HEK293 (cell line): ENCODE data around the gene FAR1.

Experiments
- CTCF ChIA-PET: fragments of 350-600 bp; formaldehyde crosslinking; extraction: SDS; loops from one replicate; lab custom pipeline; 2021; ENCODE audit warnings: antibody characterized with exemption; lab: Yijun Ruan, JAX
- POLR2A ChIA-PET: fragments of 300-600 bp; formaldehyde crosslinking; extraction: SDS; loops from one replicate; lab custom pipeline; 2020; ENCODE audit warnings: antibody characterized with exemption, inconsistent platforms; lab: Yijun Ruan, JAX
- H3K27ac ChIP-seq: fragments of 200-500 bp; sonication (Bioruptor generic); 2 replicates; pipeline ENCODE4 v1.5.1; 2014; ENCODE audit warnings: low read depth, low read length, control low read depth, inconsistent platforms; ENCODE audit errors: extremely low read depth
- H3K36me3 ChIP-seq, 2 experiments: fragments of 200-500 bp in 1 of 2; sonication (Bioruptor generic) in 1 of 2; 1 replicate in 1 of 2; 2 replicates in 1 of 2; pipeline ENCODE4 v1.5.1; 2014 to 2017; ENCODE audit warnings: inconsistent platforms in 2 of 2, low read length in 2 of 2; ENCODE audit not compliant: control insufficient read depth in 2 of 2, insufficient read depth in 1 of 2
- H3K4me1 ChIP-seq: fragments of 200-500 bp; sonication (Bioruptor generic); 2 replicates; pipeline ENCODE4 v1.5.1; 2014; ENCODE audit warnings: mild to moderate bottlenecking, low read length, inconsistent platforms; ENCODE audit not compliant: control insufficient read depth, insufficient read depth
- H3K4me3 ChIP-seq: 2 replicates; pipeline ENCODE4 v1.5.1; 2011; ENCODE audit warnings: low read depth, mild to moderate bottlenecking, control low read depth, low read length, moderate library complexity
- H3K9me3 ChIP-seq: fragments of 200-500 bp; sonication (Bioruptor generic); 2 replicates; pipeline ENCODE4 v1.5.1; 2014; ENCODE audit warnings: low read depth, low read length, inconsistent platforms; ENCODE audit not compliant: control insufficient read depth, insufficient read depth
- BCL11A ChIP-seq: fragments of 450-650 bp; formaldehyde crosslinking; IDR thresholded peaks from 2 replicates; pipeline ENCODE4 v1.5.1; 2016; ENCODE audit warnings: low read depth, missing biosample characterization, missing genetic modification characterization
- EGR2 ChIP-seq: fragments of 450-650 bp; formaldehyde crosslinking; IDR thresholded peaks from 2 replicates; pipeline ENCODE4 v1.5.1; 2016; ENCODE audit warnings: low read depth, missing biosample characterization, missing genetic modification characterization
- KLF10 ChIP-seq: fragments of 450-650 bp; IDR thresholded peaks from 2 replicates; pipeline ENCODE4 v1.5.1; 2018; ENCODE audit warnings: missing biosample characterization, mild to moderate bottlenecking, missing genetic modification characterization
- SP3 ChIP-seq: fragments of 450-650 bp; formaldehyde crosslinking; IDR thresholded peaks from 2 replicates; pipeline ENCODE4 v1.5.1; 2016; ENCODE audit warnings: missing biosample characterization, missing genetic modification characterization
- SP7 ChIP-seq: fragments of 450-650 bp; formaldehyde crosslinking; IDR thresholded peaks from 2 replicates; pipeline ENCODE4 v1.5.1; 2016; ENCODE audit warnings: missing biosample characterization, missing genetic modification characterization
- ZNF155 ChIP-seq: fragments of 450-650 bp; formaldehyde crosslinking; IDR thresholded peaks from 2 replicates; pipeline ENCODE4 v1.5.1; 2016; ENCODE audit warnings: missing biosample characterization, missing genetic modification characterization
- ZNF18 ChIP-seq: fragments of 450-650 bp; formaldehyde crosslinking; IDR thresholded peaks from 2 replicates; pipeline ENCODE4 v1.5.1; 2016; ENCODE audit warnings: missing biosample characterization, missing genetic modification characterization
- ZNF341 ChIP-seq: fragments of 450-650 bp; formaldehyde crosslinking; IDR thresholded peaks from 2 replicates; pipeline ENCODE4; 2016; ENCODE audit warnings: low read depth, missing biosample characterization, missing genetic modification characterization
- ZNF514 ChIP-seq: fragments of 450-650 bp; formaldehyde crosslinking; IDR thresholded peaks from 2 replicates; pipeline ENCODE4 v1.5.1; 2016; ENCODE audit warnings: missing biosample characterization, missing genetic modification characterization
- ZNF518A ChIP-seq: fragments of 450-650 bp; formaldehyde crosslinking; conservative IDR thresholded peaks from 2 replicates; pipeline ENCODE4 v1.5.1; 2016; ENCODE audit warnings: low read depth, missing biosample characterization, missing genetic modification characterization
- ZNF548 ChIP-seq: fragments of 450-650 bp; formaldehyde crosslinking; IDR thresholded peaks from 2 replicates; pipeline ENCODE4 v1.5.1; 2016; ENCODE audit warnings: missing biosample characterization, missing genetic modification characterization
- ZNF654 ChIP-seq: fragments of 450-650 bp; formaldehyde crosslinking; IDR thresholded peaks from 2 replicates; pipeline ENCODE4 v1.5.1; 2016; ENCODE audit warnings: low read depth, missing biosample characterization, missing genetic modification characterization
- ZNF658 ChIP-seq: fragments of 450-650 bp; formaldehyde crosslinking; IDR thresholded peaks from 2 replicates; pipeline ENCODE4; 2016; ENCODE audit warnings: missing biosample characterization, missing genetic modification characterization
- ZNF76 ChIP-seq: fragments of 450-650 bp; formaldehyde crosslinking; IDR thresholded peaks from 2 replicates; pipeline ENCODE4; 2016; ENCODE audit warnings: low read depth, missing biosample characterization, missing genetic modification characterization, borderline replicate concordance
- TF ChIP-seq, protein P1 (sequence below): fragments of 450-650 bp; formaldehyde crosslinking; IDR thresholded peaks from 2 replicates; pipeline ENCODE4 v1.5.1; 2016; ENCODE audit warnings: missing biosample characterization, missing genetic modification characterization, low read depth
- TF ChIP-seq, protein P2 (sequence below): fragments of 450-650 bp; formaldehyde crosslinking; IDR thresholded peaks from 2 replicates; pipeline ENCODE4 v1.5.1; 2016; ENCODE audit warnings: missing biosample characterization, missing genetic modification characterization

Gene FAR1

GRCh38 chr11:13761250-13761649 is 92.8 kb downstream of the FAR1 start:
- CTCF ChIA-PET = interaction anchor here (4.1 kb wide), 1 partner anchor 11 kb away, joined by 22 read pairs; no protein-coding TSS in a partner anchor
- H3K36me3 ChIP-seq = no peaks in the 10 kb centered on the region
- H3K27ac ChIP-seq = no peak overlapping the region

GRCh38 chr11:13761716-13762115 is 93.2 kb downstream of the FAR1 start:
- Histone ChIP-seq H3K9me3 (no peaks in the 10 kb centered on the region), H3K4me1 (no peaks in the 10 kb centered on the region), H3K36me3 (no peaks in the 10 kb centered on the region), H3K27ac (no peak overlapping the region), H3K4me3 (no peak overlapping the region)
- CTCF ChIA-PET = interaction anchor here (0.8 to 4.1 kb wide), 2 partner anchors 10 to 15 kb away, joined by 3 to 22 read pairs; no protein-coding TSS in a partner anchor
- TF ChIP-seq ZNF518A (tag by site-specific recombination) = no peak
- TF ChIP-seq ZNF514 = no peak
- no peak for TF ChIP-seq ZNF654 (tag by site-specific recombination)
- TF ChIP-seq ZNF548 (tag by site-specific recombination) = no peak
- no peak for TF ChIP-seq ZNF341 (tag by site-specific recombination)
- TF ChIP-seq SP3 (tag by site-specific recombination) = no peak
- TF ChIP-seq, protein P1, sequence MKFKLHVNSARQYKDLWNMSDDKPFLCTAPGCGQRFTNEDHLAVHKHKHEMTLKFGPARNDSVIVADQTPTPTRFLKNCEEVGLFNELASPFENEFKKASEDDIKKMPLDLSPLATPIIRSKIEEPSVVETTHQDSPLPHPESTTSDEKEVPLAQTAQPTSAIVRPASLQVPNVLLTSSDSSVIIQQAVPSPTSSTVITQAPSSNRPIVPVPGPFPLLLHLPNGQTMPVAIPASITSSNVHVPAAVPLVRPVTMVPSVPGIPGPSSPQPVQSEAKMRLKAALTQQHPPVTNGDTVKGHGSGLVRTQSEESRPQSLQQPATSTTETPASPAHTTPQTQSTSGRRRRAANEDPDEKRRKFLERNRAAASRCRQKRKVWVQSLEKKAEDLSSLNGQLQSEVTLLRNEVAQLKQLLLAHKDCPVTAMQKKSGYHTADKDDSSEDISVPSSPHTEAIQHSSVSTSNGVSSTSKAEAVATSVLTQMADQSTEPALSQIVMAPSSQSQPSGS (tag by site-specific recombination) = no peak
- no peak for TF ChIP-seq SP7
- POLR2A ChIA-PET = no interaction called here

More at GRCh38 chr11:13761250-13761649, 92.8 kb downstream of the FAR1 start:
- TF ChIP-seq ZNF18 (tag by site-specific recombination) = no peak
- TF ChIP-seq BCL11A (tag by site-specific recombination) = no peak
- TF ChIP-seq EGR2 = no peak
- TF ChIP-seq ZNF76 (tag by site-specific recombination) = no peak
- no peak for TF ChIP-seq KLF10
- TF ChIP-seq, protein P2, sequence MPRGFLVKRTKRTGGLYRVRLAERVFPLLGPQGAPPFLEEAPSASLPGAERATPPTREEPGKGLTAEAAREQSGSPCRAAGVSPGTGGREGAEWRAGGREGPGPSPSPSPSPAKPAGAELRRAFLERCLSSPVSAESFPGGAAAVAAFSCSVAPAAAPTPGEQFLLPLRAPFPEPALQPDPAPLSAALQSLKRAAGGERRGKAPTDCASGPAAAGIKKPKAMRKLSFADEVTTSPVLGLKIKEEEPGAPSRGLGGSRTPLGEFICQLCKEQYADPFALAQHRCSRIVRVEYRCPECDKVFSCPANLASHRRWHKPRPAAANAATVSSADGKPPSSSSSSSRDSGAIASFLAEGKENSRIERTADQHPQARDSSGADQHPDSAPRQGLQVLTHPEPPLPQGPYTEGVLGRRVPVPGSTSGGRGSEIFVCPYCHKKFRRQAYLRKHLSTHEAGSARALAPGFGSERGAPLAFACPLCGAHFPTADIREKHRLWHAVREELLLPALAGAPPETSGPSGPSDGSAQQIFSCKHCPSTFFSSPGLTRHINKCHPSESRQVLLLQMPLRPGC (tag by site-specific recombination) = no peak
- no peak for TF ChIP-seq ZNF155 (tag by site-specific recombination)
- no peak for TF ChIP-seq ZNF658 (tag by site-specific recombination)
- H3K4me3 ChIP-seq = no peak overlapping the region
- POLR2A ChIA-PET = no interaction called here
- no peaks in the 10 kb centered on the region for H3K9me3 ChIP-seq
- no peaks in the 10 kb centered on the region for H3K4me1 ChIP-seq
